HepG2 (cell line): ENCODE data around the gene ITGB5. TPM values are rescaled to one million over a fixed set of nuclear protein-coding genes. Genes with fewer than 3 reads are reported as not detected.

Experiments
- ATAC-seq: fragments of 200-7000 bp; cut with Tn5 transposase; 3 replicates; pipeline ENCODE4 v1.9.1; 2020; ENCODE audit warnings: mild to moderate bottlenecking, moderate library complexity
- BruUV-seq: library from RNA; stranded (reverse); fragments of 400-500 nt; replicated peaks from 2 replicates; lab custom pipeline; 2021; lab: Mats Ljungman, UMichigan
- CTCF ChIA-PET: fragments of 300-600 bp; formaldehyde crosslinking; extraction: SDS; loops from one replicate; lab custom pipeline; 2021; ENCODE audit warnings: low total read pairs, inconsistent platforms, low intra/inter-chr PET ratio; lab: Yijun Ruan, JAX
- POLR2A ChIA-PET: fragments of 350-600 bp; sonication (Branson Sonifier 250); formaldehyde crosslinking; loops from one replicate; lab custom pipeline; 2020; ENCODE audit warnings: antibody characterized with exemption, inconsistent platforms; lab: Yijun Ruan, JAX
- DNase-seq: peaks from one replicate; pipeline ENCODE4 v3.0.0-alpha.2; 2015; ENCODE audit warnings: low spot score
- FAIRE-seq: peaks from 3 replicates; lab custom pipeline; 2011; peaks lifted over from hg19 to GRCh38; lab: Jason Lieb, UNC
- H2AFZ ChIP-seq: one replicate; pipeline ENCODE4 v1.6.1; 2011; ENCODE audit warnings: low read length, inconsistent platforms
- H3K27ac ChIP-seq: fragments of 300-600 bp; 3 replicates; pipeline ENCODE4 v1.8.0; 2011; ENCODE audit warnings: mixed run types, mild to moderate bottlenecking, mixed read lengths, low read length, inconsistent platforms; ENCODE audit not compliant: insufficient read depth; ENCODE audit errors: extremely low read length
- H3K27me3 ChIP-seq, 2 experiments: fragments of 200-600 bp in 1 of 2; 2 replicates in 1 of 2; 3 replicates in 1 of 2; pipeline versions ENCODE4 v1.6.0 to v1.8.0; 2011; ENCODE audit warnings: low read length in 2 of 2, mild to moderate bottlenecking in 2 of 2, moderate library complexity in 2 of 2, inconsistent platforms in 1 of 2; ENCODE audit not compliant: insufficient read depth in 2 of 2, control insufficient read depth in 1 of 2
- H3K36me3 ChIP-seq, 2 experiments: fragments of 200-600 bp in 1 of 2; replicated peaks in 1 of 2; 2 replicates in 1 of 2; 3 replicates in 1 of 2; pipeline versions ENCODE4 v1.5.1 to v1.8.0; 2011; ENCODE audit warnings: low read length in 2 of 2, inconsistent platforms in 1 of 2; ENCODE audit not compliant: insufficient read depth in 2 of 2, control insufficient read depth in 1 of 2
- H3K4me1 ChIP-seq: 2 replicates; pipeline ENCODE4 v1.5.1; 2012; ENCODE audit warnings: low read length, inconsistent platforms; ENCODE audit not compliant: insufficient read depth
- H3K4me2 ChIP-seq: 2 replicates; pipeline ENCODE4 v1.6.0; 2011; ENCODE audit warnings: low read depth, low read length, inconsistent platforms
- H3K4me3 ChIP-seq, 3 experiments: fragments of 200-600 bp in 1 of 3; sonication (generic), shearing (Covaris generic) in 1 of 3; replicated peaks in 1 of 3; 2 replicates each; pipeline ENCODE4 v1.5.1; 2011 to 2016; ENCODE audit warnings: low read length in 3 of 3, inconsistent platforms in 2 of 3, low read depth in 2 of 3, mild to moderate bottlenecking in 2 of 3, control low read depth in 1 of 3, mixed read lengths in 1 of 3; ENCODE audit not compliant: insufficient read depth in 1 of 3
- H3K79me2 ChIP-seq: one replicate; pipeline ENCODE4 v1.6.1; 2011; ENCODE audit warnings: low read length, inconsistent platforms; ENCODE audit not compliant: insufficient read depth
- H3K9ac ChIP-seq: 2 replicates; pipeline ENCODE4 v1.6.0; 2011; ENCODE audit warnings: mild to moderate bottlenecking, low read depth, low read length, inconsistent platforms; ENCODE audit not compliant: insufficient read depth
- H3K9me3 ChIP-seq: 2 replicates; pipeline ENCODE4 v1.5.1; 2012; ENCODE audit warnings: mild to moderate bottlenecking, low read length
- H4K20me1 ChIP-seq: 2 replicates; pipeline ENCODE4 v1.6.0; 2011; ENCODE audit warnings: inconsistent platforms, mild to moderate bottlenecking, low read length, moderate library complexity; ENCODE audit not compliant: insufficient read depth
- BCL6 ChIP-seq: IDR thresholded peaks from 2 replicates; pipeline ENCODE4 v1.6.1; 2016; ENCODE audit warnings: missing genetic modification reagents, missing compliant biosample characterization
- FOXM1 ChIP-seq: sonication (generic); formaldehyde crosslinking; IDR thresholded peaks from 2 replicates; pipeline ENCODE4 v1.5.0; 2020; ENCODE audit warnings: missing genetic modification reagents
- GFI1 ChIP-seq: sonication (generic); formaldehyde crosslinking; IDR thresholded peaks from 2 replicates; pipeline ENCODE4 v1.5.0; 2020; ENCODE audit warnings: missing genetic modification reagents, mild to moderate bottlenecking, borderline replicate concordance
- JARID2 ChIP-seq: sonication (generic); formaldehyde crosslinking; IDR thresholded peaks from 2 replicates; pipeline ENCODE4 v1.8.1; 2023; ENCODE audit warnings: missing genetic modification reagents, inconsistent platforms; ENCODE audit not compliant: insufficient replicate concordance
- MEIS2 ChIP-seq: sonication (generic); formaldehyde crosslinking; IDR thresholded peaks from 2 replicates; pipeline ENCODE4 v1.9.0; 2021; ENCODE audit warnings: mild to moderate bottlenecking, missing genetic modification reagents
- RELA ChIP-seq: sonication (generic); formaldehyde crosslinking; IDR thresholded peaks from 2 replicates; pipeline ENCODE4 v1.4.0; 2020; ENCODE audit warnings: missing genetic modification reagents
- SP4 ChIP-seq: sonication (generic); formaldehyde crosslinking; IDR thresholded peaks from 2 replicates; pipeline ENCODE4 v1.8.1; 2023; ENCODE audit warnings: mild to moderate bottlenecking, missing genetic modification reagents
- TP53 ChIP-seq: sonication (generic); formaldehyde crosslinking; conservative IDR thresholded peaks from 2 replicates; pipeline ENCODE4 v1.4.0; 2020; ENCODE audit warnings: missing genetic modification reagents
- ZBTB33 ChIP-seq: sonication (generic); formaldehyde crosslinking; IDR thresholded peaks from 2 replicates; pipeline ENCODE4 v1.4.0; 2020; ENCODE audit warnings: missing genetic modification reagents
- ZNF616 ChIP-seq: sonication (generic); formaldehyde crosslinking; IDR thresholded peaks from 2 replicates; pipeline ENCODE4 v1.5.0; 2020; ENCODE audit warnings: low read depth, mild to moderate bottlenecking, missing genetic modification reagents
- WGBS: methylation state at CpG from one replicate; pipeline ENCODE4 v1.1.6; 2017; ENCODE audit warnings: low lambda C conversion rate; 5-methylcytosine and 5-hydroxymethylcytosine counted together
- in situ Hi-C: cut with HindIII; loops from 2 replicates; pipeline ENCODE4 v1.10.0; 2017; ENCODE audit warnings: low pct_unique_long_range_greater_than_20kb; ENCODE audit not compliant: extremely low pct_ligation_motif_present
- intact Hi-C: fragments of 100-400 bp; cut with micrococcal nuclease; formaldehyde crosslinking; loops from one replicate; pipeline ENCODE4 v1.10.0; 2022; ENCODE audit not compliant: unreplicated experiment
- polyA plus RNA-seq, 8 experiments: library from polyadenylated mRNA; depleted of rRNA in 3 of 8; stranded (reverse) in 7 of 8; unstranded in 1 of 8; fragments of >200 nt; fragmentation: Illumina TruSeq in 4 of 8; extraction: Trizol in 4 of 8; gene quantifications; 2 replicates each; pipeline versions ENCODE4 v1.2.1 to v1.2.3, GENCODE V29; 2011 to 2016; ENCODE audit warnings: low read depth in 4 of 8, missing spikeins in 1 of 8, mixed read lengths in 1 of 8; ENCODE audit not compliant: insufficient read depth in 1 of 8
- total RNA-seq, 5 experiments: library from RNA; depleted of rRNA; stranded (reverse); fragments of >200 nt; fragmentation: Illumina TruSeq; extraction: Trizol; gene quantifications; 2 replicates each; pipeline ENCODE4 v1.2.3, GENCODE V29; 2016; ENCODE audit warnings: low read depth in 1 of 5
- TF ChIP-seq, protein P1 (sequence below): sonication (generic); formaldehyde crosslinking; IDR thresholded peaks from 2 replicates; pipeline ENCODE4 v1.5.1; 2020; ENCODE audit warnings: mild to moderate bottlenecking, moderate library complexity, missing genetic modification reagents

The ITGB5 gene
- total and polyA plus RNA-seq, 2 of the 13 experiments (the other 11 are each of a cell fraction or from before 2014, with no cell fraction given): 74.1 to 343 TPM

- WGBS: 97% methylated on average over 9 of the region's 9 CpGs
- ChIA-PET CTCF (no interaction called here), POLR2A (no interaction called here)
- no peak overlapping the region for H3K4me3 ChIP-seq
- no peak overlapping the region for H3K9ac ChIP-seq
- in situ Hi-C loops (no loop called here), intact Hi-C loops (no loop called here)
- no peaks in the 10 kb centered on the region for H4K20me1 ChIP-seq
- H3K36me3 ChIP-seq: peaks cover 23 to 65% of the 10 kb centered on the region in 2 experiments
- H3K9me3 ChIP-seq: no peaks in the 10 kb centered on the region
- no peak for FAIRE-seq
- DNase-seq: no peak
- H2AFZ ChIP-seq: no peak overlapping the region
- H3K4me2 ChIP-seq: no peak overlapping the region
- no peak for ATAC-seq
- TF ChIP-seq, protein P1, sequence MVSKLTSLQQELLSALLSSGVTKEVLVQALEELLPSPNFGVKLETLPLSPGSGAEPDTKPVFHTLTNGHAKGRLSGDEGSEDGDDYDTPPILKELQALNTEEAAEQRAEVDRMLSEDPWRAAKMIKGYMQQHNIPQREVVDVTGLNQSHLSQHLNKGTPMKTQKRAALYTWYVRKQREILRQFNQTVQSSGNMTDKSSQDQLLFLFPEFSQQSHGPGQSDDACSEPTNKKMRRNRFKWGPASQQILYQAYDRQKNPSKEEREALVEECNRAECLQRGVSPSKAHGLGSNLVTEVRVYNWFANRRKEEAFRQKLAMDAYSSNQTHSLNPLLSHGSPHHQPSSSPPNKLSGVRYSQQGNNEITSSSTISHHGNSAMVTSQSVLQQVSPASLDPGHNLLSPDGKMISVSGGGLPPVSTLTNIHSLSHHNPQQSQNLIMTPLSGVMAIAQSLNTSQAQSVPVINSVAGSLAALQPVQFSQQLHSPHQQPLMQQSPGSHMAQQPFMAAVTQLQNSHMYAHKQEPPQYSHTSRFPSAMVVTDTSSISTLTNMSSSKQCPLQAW (CRISPR knock-in tag): no peak
- no peak for TF ChIP-seq GFI1 (CRISPR knock-in tag)
- TF ChIP-seq BCL6 (CRISPR knock-in tag): no peak
- no peak for TF ChIP-seq ZNF616 (CRISPR knock-in tag)
- TF ChIP-seq JARID2: no peak
- TF ChIP-seq ZBTB33 (CRISPR knock-in tag): no peak
- no peak for TF ChIP-seq TP53 (CRISPR knock-in tag)
- TF ChIP-seq MEIS2 (CRISPR knock-in tag): no peak
- TF ChIP-seq RELA: no peak
- TF ChIP-seq SP4 (CRISPR knock-in tag): no peak
- TF ChIP-seq FOXM1: no peak
- no TSS peak for BruUV-seq
- H3K79me2 ChIP-seq: peaks cover 9% of the 10 kb centered on the region
- no peaks in the 10 kb centered on the region for H3K27me3 ChIP-seq
- no peaks in the 10 kb centered on the region for H3K4me1 ChIP-seq
- no peak overlapping the region for H3K27ac ChIP-seq
Measured at GRCh38 chr3:124861041-124861440, 26.1 kb downstream of the ITGB5 start.
